H7 (cell line): ENCODE results near the gene LUZP2. TPM values are rescaled to one million over a fixed set of nuclear protein-coding genes. Genes with fewer than 3 reads are reported as not detected.

Source experiments
- DNase-seq: peaks from one replicate; pipeline ENCODE4 v3.0.0; 2012
- H3K27me3 ChIP-seq: 2 replicates; pipeline ENCODE4 v1.6.0; 2011; ENCODE audit warnings: mild to moderate bottlenecking, low read length; ENCODE audit not compliant: control insufficient read depth, insufficient read depth
- H3K36me3 ChIP-seq: replicated peaks from 2 replicates; pipeline ENCODE4 v1.5.1; 2011; ENCODE audit warnings: low read length; ENCODE audit not compliant: control insufficient read depth, insufficient read depth
- H3K4me3 ChIP-seq: 2 replicates; pipeline ENCODE4 v1.5.1; 2011; ENCODE audit warnings: low read depth, mild to moderate bottlenecking, control low read depth, low read length, moderate library complexity; ENCODE audit not compliant: insufficient read depth
- total RNA-seq: library from RNA; depleted of rRNA; stranded (reverse); fragments of >200 nt; shearing (Covaris generic); gene quantifications from 2 replicates; pipeline ENCODE4 v1.2.3, GENCODE V29; 2014

The LUZP2 gene
- total RNA-seq, 1 experiment from 2014 or later = 0.07 TPM

- H3K27me3 ChIP-seq = no peaks in the 10 kb centered on the region
- no peak for DNase-seq
- no peak overlapping the region for H3K4me3 ChIP-seq
- H3K36me3 ChIP-seq = no peaks in the 10 kb centered on the region
Measured at GRCh38 chr11:24516638-24517037, 19.8 kb downstream of the LUZP2 start.

GRCh38 chr11:24521601-24522000 lies 24.7 kb downstream of the LUZP2 start:
- DNase-seq = no peak
- no peaks in the 10 kb centered on the region for H3K27me3 ChIP-seq
- no peak overlapping the region for H3K4me3 ChIP-seq
- no peaks in the 10 kb centered on the region for H3K36me3 ChIP-seq

GRCh38 chr11:24524156-24524555 lies 27.3 kb downstream of the LUZP2 start:
- Histone ChIP-seq H3K4me3 (no peak overlapping the region), H3K36me3 (no peaks in the 10 kb centered on the region), H3K27me3 (no peaks in the 10 kb centered on the region)
- DNase-seq = no peak

GRCh38 chr11:24531528-24531927 lies 34.7 kb downstream of the LUZP2 start:
- Histone ChIP-seq H3K27me3 (no peaks in the 10 kb centered on the region), H3K4me3 (no peak overlapping the region), H3K36me3 (no peaks in the 10 kb centered on the region)
- DNase-seq = no peak

- Histone ChIP-seq H3K4me3 (no peak overlapping the region), H3K27me3 (no peaks in the 10 kb centered on the region; the same call in 1 of the 2 replicates), H3K36me3 (no peaks in the 10 kb centered on the region)
- DNase-seq = no peak
Measured at GRCh38 chr11:24543771-24544170, 46.9 kb downstream of the LUZP2 start.

GRCh38 chr11:24556693-24557092 lies 59.8 kb downstream of the LUZP2 start:
- no peaks in the 10 kb centered on the region for H3K27me3 ChIP-seq
- no peak overlapping the region for H3K4me3 ChIP-seq
- no peaks in the 10 kb centered on the region for H3K36me3 ChIP-seq
- DNase-seq = no peak

GRCh38 chr11:24559315-24559714 lies 62.5 kb downstream of the LUZP2 start:
- DNase-seq = no peak
- Histone ChIP-seq H3K27me3 (no peaks in the 10 kb centered on the region), H3K4me3 (no peak overlapping the region), H3K36me3 (no peaks in the 10 kb centered on the region)

GRCh38 chr11:24560324-24560723 lies 63.5 kb downstream of the LUZP2 start:
- DNase-seq = no peak
- H3K36me3 ChIP-seq = no peaks in the 10 kb centered on the region
- no peak overlapping the region for H3K4me3 ChIP-seq
- H3K27me3 ChIP-seq = no peaks in the 10 kb centered on the region

- Histone ChIP-seq H3K27me3 (no peaks in the 10 kb centered on the region), H3K4me3 (no peak overlapping the region), H3K36me3 (no peaks in the 10 kb centered on the region)
- no peak for DNase-seq
Measured at GRCh38 chr11:24567380-24567779, 70.5 kb downstream of the LUZP2 start.

- DNase-seq = no peak
- H3K36me3 ChIP-seq = no peaks in the 10 kb centered on the region
- no peaks in the 10 kb centered on the region for H3K27me3 ChIP-seq
- H3K4me3 ChIP-seq = no peak overlapping the region
Measured at GRCh38 chr11:24572376-24572775, 75.5 kb downstream of the LUZP2 start.

GRCh38 chr11:24574461-24574860 lies 77.6 kb downstream of the LUZP2 start:
- Histone ChIP-seq H3K36me3 (no peaks in the 10 kb centered on the region), H3K27me3 (no peaks in the 10 kb centered on the region), H3K4me3 (no peak overlapping the region)
- no peak for DNase-seq

- H3K4me3 ChIP-seq = no peak overlapping the region
- no peaks in the 10 kb centered on the region for H3K27me3 ChIP-seq
- no peak for DNase-seq
- H3K36me3 ChIP-seq = no peaks in the 10 kb centered on the region
Measured at GRCh38 chr11:24575392-24575791, 78.5 kb downstream of the LUZP2 start.

- no peak for DNase-seq
- Histone ChIP-seq H3K27me3 (no peaks in the 10 kb centered on the region), H3K36me3 (no peaks in the 10 kb centered on the region), H3K4me3 (no peak overlapping the region)
Measured at GRCh38 chr11:24585192-24585591, 88.3 kb downstream of the LUZP2 start.

- Histone ChIP-seq H3K27me3 (no peaks in the 10 kb centered on the region), H3K4me3 (no peak overlapping the region), H3K36me3 (no peaks in the 10 kb centered on the region)
- no peak for DNase-seq
Measured at GRCh38 chr11:24587635-24588034, 90.8 kb downstream of the LUZP2 start.

- H3K36me3 ChIP-seq = no peaks in the 10 kb centered on the region
- no peaks in the 10 kb centered on the region for H3K27me3 ChIP-seq
- DNase-seq = no peak
- no peak overlapping the region for H3K4me3 ChIP-seq
Measured at GRCh38 chr11:24588081-24588480, 91.2 kb downstream of the LUZP2 start.

- Histone ChIP-seq H3K27me3 (no peaks in the 10 kb centered on the region), H3K4me3 (no peak overlapping the region), H3K36me3 (no peaks in the 10 kb centered on the region)
- DNase-seq = no peak
Measured at GRCh38 chr11:24589064-24589463, 92.2 kb downstream of the LUZP2 start.
